Endometrial microvascular endothelial cells (primary cell): ENCODE measurements around the gene TPMT. TPM values are rescaled to one million over a fixed set of nuclear protein-coding genes. Genes with fewer than 3 reads are reported as not detected.

Source experiments
- in situ Hi-C: cut with HindIII; loops from 2 replicates; pipeline ENCODE4 v1.10.0; 2017; ENCODE audit warnings: low sequenced_read_pairs, low pct_unique_long_range_greater_than_20kb; ENCODE audit errors: inconsistent ontology term
- total RNA-seq: library from RNA; depleted of rRNA; stranded (reverse); fragments of >200 nt; gene quantifications from one replicate; pipeline ENCODE4 v1.2.3, GENCODE V29; 2015; ENCODE audit errors: inconsistent ontology term

Gene TPMT
- total RNA-seq, 1 donor from 2014 or later: 21.4 TPM

GRCh38 chr6:18081025-18081668, 73.7 kb downstream of the TPMT start:
- in situ Hi-C loops: no loop called here

GRCh38 chr6:18080544-18080943, 74.3 kb downstream of the TPMT start:
- in situ Hi-C loops: no loop called here

- in situ Hi-C loops: no loop called here
Measured at GRCh38 chr6:18078866-18079265, 76.0 kb downstream of the TPMT start.

Other genes starting within 250 kb of the TPMT start
- 41.8 TPM for gene KIF13A, start 167.4 kb downstream of the TPMT start, total RNA-seq
- 2.0 TPM for gene NHLRC1, start 32.4 kb downstream of the TPMT start, total RNA-seq
- gene KDM1B, start 345 bp upstream of the TPMT start, total RNA-seq: 14.0 TPM
- gene DEK, start 109.5 kb upstream of the TPMT start, total RNA-seq: 92.3 TPM
- gene RNF144B, start 232.3 kb upstream of the TPMT start, total RNA-seq: 269 TPM